HG02798 (cell line): ENCODE results near the gene CLPSL2.

Experiments
- ATAC-seq: cut with Tn5 transposase; IDR thresholded peaks from one replicate; pipeline ENCODE4 v1.9.1; 2021; ENCODE audit warnings: mild to moderate bottlenecking; ENCODE audit not compliant: unreplicated experiment, poor library complexity

The CLPSL2 gene

GRCh38 chr6:35824552-35825192, 48.3 kb downstream of the CLPSL2 start:
- no peak for ATAC-seq
